SU-DHL-6 (cell line): ENCODE measurements around the gene ZFP36.

Experiments used
- EZH2phosphoT487 ChIP-seq: fragments of 200-600 bp; sonication (generic), shearing (Covaris generic); conservative IDR thresholded peaks from 2 replicates; pipeline ENCODE4 v1.6.1; 2018; ENCODE audit warnings: mild to moderate bottlenecking, antibody characterized with exemption, low read length, moderate library complexity, mixed read lengths
- TF ChIP-seq, protein P1 (sequence below): fragments of 200-600 bp; sonication (generic); IDR thresholded peaks from one replicate; pipeline ENCODE4 v1.5.1; 2017; ENCODE audit warnings: antibody characterized with exemption, mild to moderate bottlenecking, low read length, moderate library complexity; ENCODE audit not compliant: insufficient read depth, poor library complexity, severe bottlenecking

DNA sequence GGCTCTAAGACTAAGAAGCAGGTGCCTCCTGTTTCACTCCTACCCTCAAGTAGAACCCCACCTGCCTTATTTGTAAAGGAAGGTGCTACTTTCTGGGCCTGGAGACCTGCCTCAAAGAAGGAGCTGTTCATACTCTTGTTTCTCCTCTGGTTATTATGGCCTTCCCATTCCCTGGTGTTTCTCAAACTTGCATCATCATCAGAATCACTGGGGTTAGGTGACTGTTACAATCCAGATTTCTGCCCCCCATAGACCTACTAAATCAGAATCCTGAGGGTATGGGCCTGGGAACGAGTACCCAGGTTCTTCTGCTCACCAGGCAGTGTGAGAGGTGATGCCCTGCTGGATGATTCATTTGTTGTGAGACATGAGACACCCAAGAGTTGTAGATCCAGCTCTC lies 46.0 kb upstream of the ZFP36 start:
- TF ChIP-seq, protein P1, sequence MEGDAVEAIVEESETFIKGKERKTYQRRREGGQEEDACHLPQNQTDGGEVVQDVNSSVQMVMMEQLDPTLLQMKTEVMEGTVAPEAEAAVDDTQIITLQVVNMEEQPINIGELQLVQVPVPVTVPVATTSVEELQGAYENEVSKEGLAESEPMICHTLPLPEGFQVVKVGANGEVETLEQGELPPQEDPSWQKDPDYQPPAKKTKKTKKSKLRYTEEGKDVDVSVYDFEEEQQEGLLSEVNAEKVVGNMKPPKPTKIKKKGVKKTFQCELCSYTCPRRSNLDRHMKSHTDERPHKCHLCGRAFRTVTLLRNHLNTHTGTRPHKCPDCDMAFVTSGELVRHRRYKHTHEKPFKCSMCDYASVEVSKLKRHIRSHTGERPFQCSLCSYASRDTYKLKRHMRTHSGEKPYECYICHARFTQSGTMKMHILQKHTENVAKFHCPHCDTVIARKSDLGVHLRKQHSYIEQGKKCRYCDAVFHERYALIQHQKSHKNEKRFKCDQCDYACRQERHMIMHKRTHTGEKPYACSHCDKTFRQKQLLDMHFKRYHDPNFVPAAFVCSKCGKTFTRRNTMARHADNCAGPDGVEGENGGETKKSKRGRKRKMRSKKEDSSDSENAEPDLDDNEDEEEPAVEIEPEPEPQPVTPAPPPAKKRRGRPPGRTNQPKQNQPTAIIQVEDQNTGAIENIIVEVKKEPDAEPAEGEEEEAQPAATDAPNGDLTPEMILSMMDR: no peak
- TF ChIP-seq EZH2phosphoT487: no peak
